IPS-NIHi11 (cell line): ENCODE measurements around the gene PIMREG.

Experiments used
- DNase-seq: peaks from one replicate; pipeline ENCODE4 v3.0.0; 2012; ENCODE audit warnings: mixed read lengths, low spot score

The PIMREG gene

GRCh38 chr17:6461792-6462524 is 17.7 kb downstream of the PIMREG start:
- peak; percentile 68 for DNase-seq

DNA sequence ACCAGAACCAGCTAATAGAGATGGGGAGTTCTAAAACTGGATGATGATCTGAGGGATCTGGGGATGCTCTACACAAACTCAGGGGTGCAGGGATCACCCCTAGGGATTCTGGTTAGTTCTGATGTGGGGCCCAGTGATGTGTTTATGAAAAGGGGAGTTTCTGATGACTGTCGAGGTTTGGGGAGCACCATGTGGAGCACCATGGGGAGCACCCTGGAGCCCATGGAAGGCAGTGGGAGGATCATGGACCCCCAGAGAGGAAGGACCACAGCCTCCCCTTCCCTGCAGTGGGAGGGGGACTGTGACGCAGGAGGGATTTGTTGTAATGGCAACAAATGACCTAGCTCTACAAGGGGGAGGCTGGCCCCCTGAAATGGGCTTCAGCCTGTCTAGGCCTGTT is 18.4 kb downstream of the PIMREG start:
- no peak for DNase-seq

DNA sequence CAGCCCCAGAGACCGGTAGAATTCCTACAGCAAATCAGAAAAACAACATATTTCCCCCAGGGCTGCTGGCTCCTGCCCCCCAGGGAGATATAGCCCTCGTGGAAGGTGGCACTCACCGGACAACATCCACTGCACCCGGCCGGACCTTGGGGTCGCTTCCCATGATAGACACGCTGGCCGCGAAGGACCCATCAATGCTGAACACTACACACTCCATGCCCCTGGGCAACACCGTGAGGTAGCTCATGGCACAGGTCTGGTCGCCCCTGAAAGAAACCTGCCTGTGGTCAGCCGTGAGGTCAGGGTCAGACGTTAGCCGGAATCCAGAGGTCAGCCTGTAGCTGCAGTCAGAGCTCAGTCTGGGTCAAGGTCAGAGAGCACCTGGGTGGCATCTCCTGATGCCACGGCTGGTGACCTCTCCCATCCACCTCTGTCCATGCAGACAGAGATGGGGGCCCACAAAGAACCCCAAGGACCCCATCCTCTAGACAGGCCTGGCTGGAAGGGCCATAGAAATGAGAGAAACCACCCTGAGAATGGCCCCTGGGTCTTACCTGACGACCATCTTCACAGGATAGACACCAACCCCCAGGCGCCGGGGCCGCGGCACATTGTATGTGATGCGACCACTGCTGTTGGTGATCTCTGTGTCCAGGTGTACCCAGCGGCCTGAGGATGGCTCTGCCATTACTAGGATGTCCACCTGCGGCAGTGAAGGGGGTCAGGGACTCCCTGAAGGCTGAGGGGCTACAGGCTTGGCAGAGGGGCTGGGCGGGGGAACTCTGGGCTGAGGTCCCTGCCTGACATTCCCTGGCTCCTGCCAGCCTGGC is 19.6 kb downstream of the PIMREG start:
- no peak for DNase-seq

DNA sequence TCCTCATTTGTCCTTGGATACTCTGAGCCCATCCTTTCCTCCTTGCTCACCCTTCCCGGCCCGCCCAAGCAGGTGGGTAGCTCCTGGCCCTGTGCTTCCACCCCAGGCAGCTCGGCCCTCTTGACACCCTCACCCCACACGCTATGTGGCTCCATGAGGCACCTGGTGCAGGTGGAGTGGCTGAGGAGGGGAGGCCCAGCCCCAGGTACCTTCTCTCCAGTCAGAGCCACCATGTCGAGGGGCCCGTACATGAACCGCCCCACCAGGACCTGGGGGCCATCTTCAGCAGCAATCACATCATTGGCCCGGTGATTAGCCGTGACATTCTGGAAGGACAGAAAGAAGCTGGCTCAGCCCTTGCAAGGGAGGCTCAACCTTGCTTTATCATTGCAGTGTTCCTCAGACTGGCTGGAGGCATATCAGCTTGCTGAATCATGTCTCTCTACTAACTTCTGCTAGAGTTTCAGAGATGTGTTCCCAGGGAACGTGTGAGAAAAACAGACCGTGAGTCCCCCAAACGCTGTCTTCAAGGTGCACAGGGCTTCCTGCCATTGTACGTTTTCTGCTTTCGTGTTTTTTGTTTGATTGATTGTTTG is 20.3 kb downstream of the PIMREG start:
- DNase-seq = no peak

DNA sequence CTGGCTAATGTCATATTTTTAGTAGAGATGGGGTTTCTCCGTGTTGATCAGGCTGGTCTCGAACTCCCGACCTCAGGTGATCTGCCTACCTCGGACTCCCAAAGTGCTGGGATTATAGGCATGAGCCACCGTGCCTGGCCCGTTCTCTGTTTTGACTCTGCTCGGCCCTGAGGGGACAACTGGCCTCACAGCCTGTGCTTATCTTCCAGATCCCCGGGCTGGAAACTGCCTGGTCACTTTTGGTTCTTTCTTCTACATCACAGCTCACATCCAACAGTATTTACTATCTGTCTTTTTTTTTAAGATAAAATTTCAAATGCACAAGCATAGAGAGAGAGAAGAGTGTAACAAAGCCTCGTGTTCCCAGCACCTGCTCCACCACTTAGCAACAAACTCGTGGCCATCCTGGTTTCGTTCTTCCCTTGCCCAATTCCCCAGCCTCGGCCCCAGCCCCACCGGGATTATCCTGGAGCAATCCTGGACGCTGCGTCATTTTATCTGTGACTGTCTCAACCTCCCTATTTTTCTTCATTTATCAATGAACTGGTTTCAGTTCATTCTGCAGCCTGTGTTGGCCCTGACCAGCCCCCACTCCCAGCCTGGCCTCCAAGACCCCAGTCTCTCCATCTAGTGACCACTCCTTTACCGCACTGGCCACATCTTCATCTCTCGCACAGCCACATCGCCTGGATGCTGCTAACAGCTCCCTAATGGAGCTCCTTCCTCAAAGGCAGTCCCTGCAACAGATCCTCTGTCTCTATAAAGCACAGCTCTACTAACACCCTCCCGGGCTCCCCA is 21.1 kb downstream of the PIMREG start:
- DNase-seq = no peak

DNA sequence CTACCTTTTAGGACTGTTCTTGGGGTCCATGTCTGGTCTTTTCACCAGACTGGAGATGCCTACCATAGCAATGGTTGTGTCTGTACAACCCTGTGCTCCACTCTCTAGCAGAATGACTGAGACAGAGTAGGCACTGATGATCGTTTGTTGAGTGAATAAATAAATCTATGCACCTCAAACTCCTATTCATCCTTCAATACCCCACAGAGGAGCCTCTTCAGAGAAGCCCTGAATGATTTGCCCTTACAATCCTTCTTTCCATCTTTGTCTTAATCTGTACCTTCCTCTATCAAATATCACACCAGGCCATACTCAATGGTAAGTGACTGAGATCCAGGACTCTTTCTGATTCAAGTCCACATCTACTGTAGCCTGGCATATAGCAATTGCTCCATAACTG is 23.3 kb downstream of the PIMREG start:
- DNase-seq = no peak

DNA sequence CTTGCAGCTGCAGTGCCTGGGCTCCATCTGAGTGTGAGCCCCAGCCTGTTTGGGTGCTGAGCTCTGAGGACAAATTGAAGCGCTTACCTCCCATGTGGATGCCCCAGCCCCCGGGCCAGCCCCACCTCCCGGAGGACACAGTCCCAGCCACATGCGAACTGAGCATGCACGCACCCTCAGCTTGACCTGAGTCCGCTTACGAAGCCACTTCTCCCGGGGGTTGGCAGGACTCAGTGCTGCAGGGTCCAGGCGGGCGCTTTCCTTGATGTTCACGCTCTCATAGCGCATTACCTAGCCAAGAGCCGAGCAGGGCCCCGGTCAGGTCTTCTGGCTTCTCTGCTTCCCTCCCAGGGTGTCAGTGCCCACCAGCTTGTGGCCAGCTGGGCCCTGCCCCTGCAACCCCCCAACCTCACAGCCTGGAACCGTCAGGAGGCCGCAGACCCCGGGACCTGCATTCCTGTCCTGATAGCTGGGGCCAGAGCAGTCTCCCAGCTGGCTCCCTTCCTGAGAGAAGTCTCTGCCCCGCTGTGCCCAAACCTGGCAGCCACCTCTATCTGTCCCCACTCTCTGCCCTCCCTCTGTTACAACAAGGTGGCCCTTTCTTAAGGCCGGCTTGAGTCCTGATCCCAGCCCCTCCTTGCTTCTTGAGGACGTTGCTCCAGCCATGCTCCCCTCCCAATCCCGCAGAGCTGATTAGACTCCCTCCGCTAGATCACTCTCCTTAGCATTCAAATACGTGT is 24.0 kb downstream of the PIMREG start:
- no peak for DNase-seq

DNA sequence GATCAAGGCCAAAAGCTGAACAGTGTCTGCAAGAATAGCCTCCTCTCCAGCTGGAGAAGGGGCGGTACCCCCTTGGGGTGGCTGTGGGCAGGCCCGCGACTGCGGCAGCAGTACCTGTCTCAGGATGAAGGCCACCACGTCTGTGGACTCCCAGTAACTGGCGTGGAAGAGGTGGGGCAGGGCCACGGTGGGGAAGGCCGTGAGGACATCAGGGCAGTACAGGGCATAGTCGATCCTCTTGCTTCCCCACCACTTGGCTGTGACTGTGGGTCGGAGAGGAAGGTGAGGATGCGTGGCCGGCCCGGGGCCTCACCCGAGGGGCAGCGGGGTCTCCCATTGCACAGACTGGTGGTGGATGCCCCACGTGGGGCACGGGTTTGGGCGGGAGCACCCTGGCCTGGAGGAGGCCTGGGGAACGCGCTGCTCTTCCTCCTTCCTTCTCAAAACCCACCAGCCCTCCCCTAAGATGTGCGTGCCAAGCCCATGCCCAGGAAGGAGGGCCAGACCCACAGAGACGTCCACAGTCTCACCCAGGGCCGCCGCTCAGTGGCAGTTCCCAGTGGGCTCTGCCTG is 26.0 kb downstream of the PIMREG start:
- no peak for DNase-seq

DNA sequence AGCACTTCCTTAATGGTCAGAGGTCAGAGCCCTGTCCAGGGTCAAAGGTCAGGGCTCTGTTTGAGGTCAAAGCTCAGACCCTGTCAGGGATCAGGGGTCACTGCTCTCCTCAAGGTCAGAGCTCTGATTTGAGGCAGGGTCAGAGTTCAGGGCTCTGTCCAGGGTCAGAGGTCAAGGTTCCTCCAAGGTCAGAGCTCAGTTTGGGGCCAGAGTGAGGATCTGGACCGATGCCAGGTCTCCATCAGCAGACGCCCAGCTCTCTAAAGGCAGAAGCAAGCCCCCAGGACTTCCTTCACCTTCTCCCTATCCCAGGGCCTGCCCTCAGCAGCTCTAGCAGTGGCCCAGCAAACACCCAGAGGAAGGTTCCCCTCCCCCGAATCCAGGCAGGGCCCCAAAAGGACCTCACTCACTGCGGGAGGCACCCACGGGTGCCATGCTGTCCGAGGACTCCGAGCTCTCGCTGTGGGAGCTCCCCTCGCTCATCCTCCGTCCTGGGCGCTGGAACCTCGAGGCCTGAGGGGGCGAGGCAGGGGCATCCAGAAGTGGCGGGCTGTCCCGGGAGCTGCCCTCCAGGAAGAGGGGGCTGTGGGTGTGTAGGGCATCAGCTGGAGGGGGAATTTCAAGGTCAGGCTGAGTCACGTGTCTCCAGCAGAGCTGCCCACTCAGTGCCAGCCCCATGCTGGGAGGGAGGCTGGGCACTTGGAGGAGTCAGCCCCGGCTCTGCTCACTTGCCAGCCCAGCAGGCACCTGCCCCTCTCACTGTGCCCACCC is 26.7 kb downstream of the PIMREG start:
- no peak for DNase-seq

DNA sequence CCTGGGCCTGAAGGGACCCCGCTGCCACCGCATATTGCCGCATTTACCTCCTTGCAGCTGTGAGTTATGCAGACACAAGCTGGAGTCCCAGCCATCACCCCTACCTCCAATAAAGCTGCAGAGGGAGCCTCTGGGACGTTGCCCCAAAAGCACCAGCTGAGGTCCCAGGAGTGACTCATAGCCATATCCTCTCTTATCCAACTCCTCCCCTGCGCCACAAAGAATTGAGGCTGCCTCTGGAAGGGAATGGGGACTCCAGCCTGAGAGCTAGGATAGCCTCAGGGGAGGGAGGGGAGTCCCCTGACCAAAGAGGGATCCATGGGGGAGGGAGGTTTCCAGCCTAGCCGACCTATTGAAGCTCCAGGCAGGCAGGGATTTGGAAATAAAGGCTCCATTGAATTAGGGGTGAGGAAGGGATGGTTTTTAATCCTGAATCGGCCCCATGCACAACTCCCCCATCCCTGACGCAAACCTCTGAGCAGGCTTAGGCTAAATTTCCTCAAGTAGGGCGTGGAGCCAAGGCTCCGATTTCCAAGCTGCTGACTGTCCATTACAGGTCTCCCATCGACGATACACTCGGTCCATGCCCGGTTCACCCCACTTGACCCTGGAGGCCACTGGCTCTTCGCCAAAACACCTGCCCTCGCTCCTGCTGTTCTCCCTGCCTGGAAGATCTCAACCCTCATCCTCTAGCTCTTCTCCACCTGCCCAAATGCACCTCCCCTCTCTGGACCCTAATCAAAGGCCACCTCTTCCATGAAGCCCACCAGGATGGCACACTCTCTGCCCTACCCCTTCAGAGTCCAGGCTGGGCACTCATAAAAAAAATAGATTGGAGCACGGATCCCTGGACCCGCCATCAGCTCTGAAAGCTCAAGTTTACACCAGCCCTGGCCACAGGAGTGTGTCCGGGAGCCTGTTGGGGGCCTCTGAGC is 27.5 kb downstream of the PIMREG start:
- peak; percentile 47 for DNase-seq

DNA sequence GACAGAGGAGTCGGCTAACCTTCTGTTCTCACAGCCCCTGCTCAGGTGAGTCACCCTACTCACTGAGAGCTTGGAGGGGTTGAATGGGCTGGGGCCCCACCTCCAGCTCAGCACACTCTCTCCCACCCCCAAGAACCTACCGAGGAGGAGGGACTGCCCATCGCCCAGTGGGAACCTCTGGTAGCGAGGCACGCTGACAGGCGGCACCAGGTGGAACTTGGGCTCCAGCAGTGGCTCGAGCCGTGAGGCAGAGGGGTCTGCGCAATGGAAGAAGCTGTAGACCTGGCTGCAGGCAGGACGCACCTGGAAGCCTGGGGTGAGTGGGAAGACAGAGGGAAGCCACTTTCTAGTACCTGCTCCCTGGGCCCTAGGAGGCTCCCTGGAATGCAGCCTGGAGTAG is 28.3 kb downstream of the PIMREG start:
- DNase-seq = no peak

- peak; percentile 95 for DNase-seq
These were observed 29.0 kb downstream of the PIMREG start for GRCh38 chr17:6473128-6473767.

DNA sequence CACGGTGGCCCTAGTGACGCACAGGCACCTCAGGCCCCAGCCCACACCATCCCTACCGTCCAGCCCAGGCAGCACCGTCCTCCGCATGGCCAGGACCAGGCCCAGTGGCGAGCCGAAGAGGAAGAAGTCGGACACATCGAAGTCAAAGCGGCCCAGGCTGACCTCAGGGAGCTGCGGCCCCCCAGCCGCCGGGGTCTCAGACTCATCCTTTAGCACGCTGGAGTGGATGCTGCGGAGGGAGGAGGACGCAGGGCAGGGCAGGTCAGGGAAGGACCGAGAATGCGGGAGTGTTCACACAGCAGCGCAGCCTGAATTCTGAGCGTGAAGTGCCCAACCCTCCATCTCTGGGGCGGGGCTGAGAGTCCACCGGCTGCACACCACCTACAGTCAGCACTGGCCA is 30.1 kb downstream of the PIMREG start:
- no peak for DNase-seq

- no peak for DNase-seq
These were observed 30.7 kb downstream of the PIMREG start for GRCh38 chr17:6474906-6475305.

- no peak for DNase-seq
These were observed 31.2 kb downstream of the PIMREG start for GRCh38 chr17:6475411-6475810.

- no peak for DNase-seq
These were observed 32.0 kb downstream of the PIMREG start for GRCh38 chr17:6476076-6476809.

DNA sequence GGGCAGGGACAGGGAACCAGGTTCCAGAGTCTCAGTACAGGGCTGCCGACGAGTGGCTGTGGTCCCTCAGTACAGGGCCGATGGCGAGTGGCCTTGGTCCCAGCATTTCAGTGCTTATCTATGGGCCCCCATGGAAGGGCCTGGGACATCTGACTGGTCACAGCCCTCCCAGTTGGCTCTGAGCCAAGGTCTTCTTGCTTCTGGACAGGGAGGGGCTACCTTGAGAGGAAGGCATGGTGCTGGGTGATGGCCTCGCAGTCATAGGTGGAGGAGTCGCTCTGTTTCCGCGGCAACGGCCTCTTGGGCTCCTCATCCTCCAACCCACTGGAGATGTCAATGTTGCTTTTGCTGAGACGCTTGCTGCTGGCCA is 32.5 kb downstream of the PIMREG start:
- DNase-seq = no peak

DNA sequence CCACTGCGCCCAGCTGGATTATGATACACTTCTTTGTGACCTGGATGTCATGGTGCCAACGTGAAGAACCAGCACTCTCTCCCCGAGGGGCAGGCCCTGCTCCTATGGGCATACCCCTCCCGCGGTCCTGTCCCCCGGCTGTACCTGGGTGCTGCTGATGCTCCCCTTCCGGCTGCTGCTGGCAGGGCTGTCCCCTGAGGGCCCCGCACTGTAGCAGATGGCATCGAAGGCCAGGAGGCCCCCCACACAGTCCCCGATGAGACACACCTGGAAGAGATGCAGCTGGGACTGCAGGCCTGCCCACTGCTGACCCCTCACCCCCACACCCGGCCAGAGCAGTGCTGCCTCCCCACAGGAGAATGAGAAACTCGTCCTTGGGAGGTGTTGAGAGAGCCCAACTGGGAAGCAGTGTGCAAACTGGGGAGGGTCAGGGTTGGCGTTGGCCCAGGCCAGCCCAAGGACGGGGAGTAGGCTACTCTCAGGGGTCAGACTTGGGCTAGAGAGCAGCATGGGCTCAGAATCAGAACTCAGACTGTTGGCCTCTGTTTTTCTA is 33.7 kb downstream of the PIMREG start:
- no peak for DNase-seq
